IPS-18c (cell line): ENCODE measurements around the gene STRADA.
"Not testable (repeated sequence)": the region's sequence is repeated elsewhere in the genome, so short reads cannot be mapped to it uniquely, and the experiment has no call there.

Experiments used
- H3K4me3 ChIP-seq: 2 replicates; pipeline ENCODE4 v1.7.0; 2013; ENCODE audit warnings: low read depth, mild to moderate bottlenecking, low read length, moderate library complexity; ENCODE audit not compliant: insufficient read depth
- H3K9me3 ChIP-seq: one replicate; pipeline ENCODE4 v1.6.1; 2013; ENCODE audit warnings: mild to moderate bottlenecking, low read length, moderate library complexity; ENCODE audit not compliant: control insufficient read depth, insufficient read depth

STRADA gene

GRCh38 chr17:63762161-63763078 is 20.8 kb upstream of the STRADA start:
- peaks cover 2% of the 10 kb centered on the region for H3K9me3 ChIP-seq

DNA sequence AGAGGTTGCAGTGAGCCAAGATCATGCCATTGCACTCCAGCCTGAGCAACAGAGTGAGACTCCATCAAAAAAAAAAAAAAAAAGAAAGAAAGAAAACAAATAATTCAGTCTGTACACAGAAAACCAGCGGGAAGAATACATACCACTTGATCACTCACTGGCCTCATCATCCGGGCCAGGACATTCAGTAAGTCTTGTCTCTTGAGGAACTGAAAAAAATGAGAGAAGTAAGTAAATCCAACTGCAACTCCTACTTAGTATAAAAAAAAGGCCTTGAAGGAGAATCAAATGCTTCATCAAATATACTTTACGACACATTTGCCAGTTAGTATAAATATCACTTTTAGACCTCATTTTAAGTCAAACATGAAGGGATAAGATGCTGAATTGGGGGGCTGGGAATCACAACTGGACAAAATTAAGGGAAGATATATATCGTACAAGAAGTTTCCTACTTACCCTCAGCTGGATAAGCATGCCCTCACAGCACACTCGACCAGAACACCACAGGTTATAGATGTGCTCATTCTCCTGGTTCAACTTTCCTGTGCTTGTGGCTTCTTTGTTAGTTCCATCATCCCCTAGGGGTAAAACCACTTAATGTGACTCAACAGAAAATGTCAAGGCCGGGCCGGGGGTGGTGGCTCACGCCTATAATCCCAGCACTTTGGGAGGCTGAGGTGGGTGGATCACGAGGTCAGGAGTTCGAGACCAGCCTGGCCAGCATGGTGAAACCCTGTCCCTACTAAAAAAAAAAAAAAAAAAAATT is 19.4 kb upstream of the STRADA start:
- no peak overlapping the region for H3K4me3 ChIP-seq
- H3K9me3 ChIP-seq: peaks cover 2% of the 10 kb centered on the region

More at GRCh38 chr17:63762161-63763078, 20.8 kb upstream of the STRADA start:
- no peak overlapping the region for H3K4me3 ChIP-seq

DNA sequence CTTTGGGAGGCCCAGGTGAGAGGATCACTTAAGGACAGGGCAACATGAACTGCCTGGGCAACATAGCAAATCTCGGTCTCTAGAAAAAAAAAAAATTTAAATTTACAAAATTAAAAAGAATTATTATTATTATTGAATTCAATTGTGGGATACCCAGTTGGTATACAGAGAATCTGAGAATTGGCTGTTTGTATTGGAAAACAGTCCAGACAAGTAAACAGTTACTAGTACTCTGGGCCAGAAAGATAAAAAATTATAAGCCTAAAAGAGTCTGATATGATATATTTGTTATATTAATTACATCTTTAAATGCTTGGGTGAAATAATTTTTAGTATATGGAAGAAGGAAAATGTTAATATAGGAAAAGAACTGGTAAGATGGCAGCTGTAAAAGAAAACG is 16.8 kb upstream of the STRADA start:
- Histone ChIP-seq H3K9me3 (no peaks in the 10 kb centered on the region), H3K4me3 (no peak overlapping the region)

GRCh38 chr17:63754046-63754445 is 12.4 kb upstream of the STRADA start:
- H3K4me3 ChIP-seq: no peak overlapping the region
- H3K9me3 ChIP-seq: no peaks in the 10 kb centered on the region

GRCh38 chr17:63753215-63753614 is 11.6 kb upstream of the STRADA start:
- H3K9me3 ChIP-seq: no peaks in the 10 kb centered on the region
- no peak overlapping the region for H3K4me3 ChIP-seq

DNA sequence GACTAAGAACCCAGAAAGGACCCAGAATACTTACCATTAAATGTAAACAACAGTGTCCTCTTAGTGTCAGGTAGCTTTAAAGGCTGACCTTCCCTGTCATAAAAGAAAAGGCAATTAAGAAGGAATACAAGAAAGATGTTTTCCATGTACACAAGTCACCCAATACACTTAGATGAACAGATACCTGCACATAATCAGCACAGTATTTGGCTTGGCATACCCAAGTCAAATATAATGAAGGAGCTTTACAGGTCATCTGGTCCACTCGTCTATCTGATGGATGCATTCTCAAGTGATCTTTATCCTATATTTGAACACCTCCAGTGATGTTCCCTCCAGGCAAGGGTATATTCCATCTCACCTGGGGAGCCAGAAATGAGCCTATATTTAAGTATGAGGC is 11.1 kb upstream of the STRADA start:
- no peaks in the 10 kb centered on the region for H3K9me3 ChIP-seq
- no peak overlapping the region for H3K4me3 ChIP-seq

DNA sequence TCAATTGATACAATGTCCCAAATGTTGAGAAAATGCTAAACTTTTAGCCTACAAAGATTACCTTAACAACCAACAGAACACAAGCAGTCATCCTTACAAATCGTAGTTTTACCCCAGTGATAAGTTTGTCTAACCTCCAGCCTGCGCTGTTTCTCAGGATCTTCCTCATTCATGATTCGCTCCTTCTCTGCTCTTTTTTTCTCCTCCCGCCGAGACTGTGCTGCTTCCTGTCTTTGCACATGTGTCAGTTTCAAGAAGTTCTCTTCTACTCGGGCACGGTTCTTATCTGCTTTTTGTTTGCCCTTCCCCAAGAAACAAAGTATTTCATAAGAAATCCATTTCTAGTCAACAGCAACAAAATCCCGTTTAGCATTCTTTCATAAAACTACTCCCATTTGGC is 10.2 kb upstream of the STRADA start:
- Histone ChIP-seq H3K9me3 (no peaks in the 10 kb centered on the region), H3K4me3 (no peak overlapping the region)

DNA sequence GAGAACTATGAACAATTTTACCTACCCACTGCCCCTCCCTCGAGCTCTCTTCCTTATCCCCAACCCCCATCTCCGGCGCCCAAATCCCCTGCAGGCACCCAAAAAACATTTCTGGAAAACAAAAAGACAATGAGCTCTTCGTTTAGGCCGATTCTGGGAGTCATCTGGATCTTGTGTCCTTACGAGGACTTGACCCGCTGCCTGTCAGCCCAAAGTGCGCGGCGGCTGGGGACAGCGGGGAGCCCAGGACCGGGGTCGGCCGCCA is 524 bp downstream of the STRADA start:
- H3K9me3 ChIP-seq: no peaks in the 10 kb centered on the region
- H3K4me3 ChIP-seq: peak overlapping the region; percentile 97

DNA sequence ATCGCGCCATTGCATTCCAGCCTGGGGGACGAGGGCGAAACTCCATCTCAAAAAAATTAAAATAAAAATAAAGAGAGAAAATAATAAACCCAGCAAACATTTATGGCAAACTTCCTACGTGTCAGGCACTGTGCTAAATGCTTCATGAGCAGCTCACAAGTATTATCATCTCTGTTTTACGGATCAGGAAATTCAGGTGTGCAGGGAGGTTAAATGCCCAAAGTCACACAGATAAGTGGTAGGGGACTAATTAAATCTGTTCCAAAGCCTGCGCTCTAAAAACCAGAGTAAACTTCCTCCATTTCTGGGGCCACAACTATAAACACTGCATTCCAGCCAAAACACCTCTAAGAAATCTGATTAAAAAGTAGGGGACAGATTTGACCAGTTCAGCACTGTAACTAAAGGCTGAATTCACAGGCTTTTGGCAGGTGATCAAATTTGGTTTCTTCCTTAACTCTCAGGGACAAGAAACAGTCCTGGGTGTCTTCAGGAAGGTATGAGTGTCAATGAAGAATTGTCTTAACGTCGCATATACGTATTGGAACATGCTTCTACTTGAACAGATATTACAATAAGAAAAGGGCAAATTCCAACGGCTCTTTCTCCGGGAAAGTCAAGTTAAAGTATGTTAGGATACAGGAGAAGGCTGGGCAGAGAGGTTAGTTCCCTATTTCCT is 996 bp downstream of the STRADA start:
- Histone ChIP-seq H3K4me3 (peak overlapping the region; percentile 97), H3K9me3 (no peaks in the 10 kb centered on the region)

DNA sequence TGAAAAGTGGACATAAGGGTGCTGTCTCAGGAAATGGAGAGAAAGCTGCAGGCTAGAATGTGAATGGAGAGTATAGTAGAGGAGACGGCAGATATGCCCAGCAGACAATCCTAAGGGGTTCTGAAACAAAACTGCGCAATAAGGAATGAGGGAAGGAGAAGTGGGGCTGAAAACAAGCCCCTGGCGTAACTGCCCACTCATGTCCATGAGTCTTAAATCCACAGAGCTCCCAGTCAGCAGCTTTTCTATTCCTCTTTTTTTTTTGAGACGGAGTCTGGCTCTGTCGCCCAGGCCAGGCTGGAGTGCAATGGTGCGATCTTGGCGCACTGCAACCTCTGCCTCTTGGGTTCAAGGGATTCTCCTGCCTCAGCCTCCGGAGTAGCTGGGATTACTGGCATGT is 5.9 kb downstream of the STRADA start:
- no peaks in the 10 kb centered on the region for H3K9me3 ChIP-seq
- H3K4me3 ChIP-seq: no peak overlapping the region

GRCh38 chr17:63722403-63722802 is 19.2 kb downstream of the STRADA start:
- Histone ChIP-seq H3K4me3 (no peak overlapping the region), H3K9me3 (no peaks in the 10 kb centered on the region)

DNA sequence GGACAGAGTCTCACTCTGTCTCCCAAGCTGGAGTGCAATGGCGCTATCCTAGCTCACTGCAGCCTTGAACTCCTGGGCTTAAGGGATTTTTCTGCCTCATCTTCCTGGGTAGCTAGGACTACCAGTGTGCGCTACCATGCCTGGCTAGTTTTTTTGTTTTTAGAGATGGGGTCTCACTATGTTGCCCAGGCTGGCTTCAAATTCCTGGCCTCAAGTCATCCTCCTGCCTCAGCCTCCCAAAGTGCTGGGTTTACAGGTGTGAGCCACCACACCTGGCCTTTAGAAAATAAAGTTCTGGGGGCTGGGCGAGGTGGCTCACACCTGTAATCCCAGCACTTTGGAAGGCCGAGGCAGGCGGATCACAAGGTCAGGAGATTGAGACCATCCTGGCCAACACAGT is 21.4 kb downstream of the STRADA start:
- not testable (repeated sequence) for H3K4me3 ChIP-seq, H3K9me3 ChIP-seq

DNA sequence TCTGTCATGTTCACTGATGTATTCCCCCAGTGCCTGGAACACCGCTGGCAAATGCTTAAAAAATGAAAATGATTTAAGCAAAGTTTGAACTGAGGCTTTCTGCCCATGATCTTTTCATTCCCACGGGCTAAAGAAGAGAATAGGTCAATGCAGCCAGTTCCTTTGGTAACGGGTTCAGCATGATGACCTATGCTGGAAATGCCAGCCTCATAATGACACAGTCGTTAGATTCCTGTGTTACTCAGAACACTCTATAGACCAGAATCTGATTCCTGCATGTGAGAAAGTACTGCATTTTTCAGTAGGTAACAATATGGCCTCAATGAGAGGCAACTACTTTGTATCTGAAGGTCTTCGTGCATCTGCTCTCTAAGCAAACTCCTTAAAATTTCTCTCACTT is 22.6 kb downstream of the STRADA start:
- Histone ChIP-seq H3K4me3 (no peak overlapping the region), H3K9me3 (no peaks in the 10 kb centered on the region)

GRCh38 chr17:63716426-63716825 is 25.2 kb downstream of the STRADA start:
- Histone ChIP-seq H3K9me3 (no peaks in the 10 kb centered on the region), H3K4me3 (no peak overlapping the region)

GRCh38 chr17:63714550-63715277 is 26.9 kb downstream of the STRADA start:
- H3K4me3 ChIP-seq: no peak overlapping the region
- H3K9me3 ChIP-seq: no peaks in the 10 kb centered on the region

DNA sequence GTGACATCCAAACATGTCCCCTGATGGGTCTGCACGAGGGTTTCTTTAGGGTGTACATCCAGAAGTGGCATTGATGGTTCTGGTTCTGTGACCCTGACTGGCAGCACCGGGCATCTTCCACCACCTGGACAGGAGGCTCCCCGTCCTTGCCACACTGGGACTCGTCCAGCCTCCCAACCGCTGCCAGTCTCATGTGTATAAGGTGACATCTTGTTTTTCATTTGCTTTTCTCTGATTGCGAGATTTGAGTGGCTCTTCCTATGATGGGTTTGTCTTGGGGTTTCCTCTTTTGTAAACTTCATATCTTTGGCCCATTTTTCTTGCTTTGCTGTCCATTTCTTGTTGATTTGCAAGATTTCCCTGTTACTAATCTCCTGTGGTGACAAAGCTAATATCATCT is 32.5 kb downstream of the STRADA start:
- Histone ChIP-seq H3K4me3 (no peak overlapping the region), H3K9me3 (no peaks in the 10 kb centered on the region)

- Histone ChIP-seq H3K9me3 (no peaks in the 10 kb centered on the region), H3K4me3 (no peak overlapping the region)
Measured at GRCh38 chr17:63707151-63707550, 34.4 kb downstream of the STRADA start.
